ENCODE measurements around the gene PCDHA8.
"Not testable (repeated sequence)": the region's sequence is repeated elsewhere in the genome, so short reads cannot be mapped to it uniquely, and the experiment has no call there.

The PCDHA8 gene

DNA sequence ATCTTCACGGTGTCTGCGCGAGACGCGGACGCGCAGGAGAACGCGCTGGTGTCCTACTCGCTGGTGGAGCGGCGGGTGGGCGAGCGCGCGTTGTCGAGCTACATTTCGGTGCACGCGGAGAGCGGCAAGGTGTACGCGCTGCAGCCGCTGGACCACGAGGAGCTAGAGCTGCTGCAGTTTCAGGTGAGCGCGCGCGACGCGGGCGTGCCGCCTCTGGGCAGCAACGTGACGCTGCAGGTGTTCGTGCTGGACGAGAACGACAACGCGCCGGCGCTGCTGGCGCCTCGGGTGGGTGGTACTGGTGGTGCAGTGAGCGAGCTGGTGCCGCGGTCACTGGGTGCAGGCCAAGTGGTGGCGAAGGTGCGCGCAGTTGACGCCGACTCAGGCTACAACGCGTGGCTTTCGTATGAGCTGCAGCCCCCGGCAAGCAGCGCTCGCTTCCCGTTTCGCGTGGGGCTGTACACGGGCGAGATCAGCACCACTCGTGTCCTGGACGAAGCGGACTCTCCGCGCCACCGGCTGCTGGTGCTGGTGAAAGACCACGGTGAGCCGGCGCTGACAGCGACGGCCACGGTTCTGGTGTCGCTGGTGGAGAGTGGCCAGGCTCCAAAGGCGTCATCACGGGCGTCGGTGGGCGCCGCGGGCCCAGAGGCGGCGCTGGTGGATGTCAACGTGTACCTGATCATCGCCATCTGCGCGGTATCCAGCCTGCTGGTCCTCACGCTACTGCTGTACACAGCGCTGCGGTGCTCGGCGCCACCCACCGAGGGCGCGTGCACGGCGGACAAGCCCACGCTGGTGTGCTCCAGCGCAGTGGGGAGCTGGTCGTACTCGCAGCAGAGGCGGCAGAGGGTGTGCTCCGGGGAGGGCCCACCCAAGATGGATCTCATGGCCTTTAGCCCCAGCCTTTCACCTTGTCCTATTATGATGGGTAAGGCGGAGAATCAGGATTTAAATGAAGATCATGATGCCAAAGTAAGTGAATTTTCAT lies 11.2 kb upstream of the PCDHA8 start:
- DNase-seq = not testable (repeated sequence)

DNA sequence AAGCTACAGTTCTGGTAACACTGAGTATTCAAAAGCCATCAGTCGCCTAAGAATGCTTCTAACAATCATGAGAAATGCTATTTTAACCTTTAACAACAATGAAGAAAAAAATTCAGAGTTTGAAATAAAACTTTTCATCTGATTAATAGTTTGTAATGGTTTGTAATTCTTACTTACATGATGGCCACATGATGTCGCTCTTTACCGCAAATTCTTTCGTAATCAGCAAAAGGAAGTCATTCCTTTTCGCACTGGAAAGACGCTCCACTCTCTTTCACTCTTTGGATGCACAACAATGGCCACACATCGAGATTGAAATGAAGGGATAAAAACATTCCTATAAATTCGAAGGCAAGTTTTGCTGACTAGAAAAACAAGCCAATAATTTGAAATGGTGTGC lies 7.0 kb upstream of the PCDHA8 start, which contains the start of gene PCDHA7:
PCDHA7 (plus strand) TSS at position 277 of the 400 bp plus-strand sequence; CDS start at position 392, 115 bp downstream.
- no peak for DNase-seq

DNA sequence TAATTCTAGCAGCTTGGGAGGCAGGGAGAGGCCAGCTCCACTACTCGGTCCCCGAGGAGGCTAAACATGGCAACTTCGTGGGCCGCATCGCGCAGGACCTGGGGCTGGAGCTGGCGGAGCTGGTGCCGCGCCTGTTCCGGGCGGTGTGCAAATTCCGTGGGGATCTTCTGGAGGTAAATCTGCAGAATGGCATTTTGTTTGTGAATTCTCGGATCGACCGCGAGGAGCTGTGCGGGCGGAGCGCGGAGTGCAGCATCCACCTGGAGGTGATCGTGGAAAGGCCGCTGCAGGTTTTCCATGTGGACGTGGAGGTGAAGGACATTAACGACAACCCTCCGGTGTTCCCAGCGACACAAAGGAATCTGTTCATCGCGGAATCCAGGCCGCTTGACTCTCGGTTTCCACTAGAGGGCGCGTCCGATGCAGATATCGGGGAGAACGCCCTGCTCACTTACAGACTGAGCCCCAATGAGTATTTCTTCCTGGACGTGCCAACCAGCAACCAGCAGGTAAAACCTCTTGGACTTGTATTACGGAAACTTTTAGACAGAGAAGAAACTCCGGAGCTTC lies 6.5 kb upstream of the PCDHA8 start:
- DNase-seq = not testable (repeated sequence)

DNA sequence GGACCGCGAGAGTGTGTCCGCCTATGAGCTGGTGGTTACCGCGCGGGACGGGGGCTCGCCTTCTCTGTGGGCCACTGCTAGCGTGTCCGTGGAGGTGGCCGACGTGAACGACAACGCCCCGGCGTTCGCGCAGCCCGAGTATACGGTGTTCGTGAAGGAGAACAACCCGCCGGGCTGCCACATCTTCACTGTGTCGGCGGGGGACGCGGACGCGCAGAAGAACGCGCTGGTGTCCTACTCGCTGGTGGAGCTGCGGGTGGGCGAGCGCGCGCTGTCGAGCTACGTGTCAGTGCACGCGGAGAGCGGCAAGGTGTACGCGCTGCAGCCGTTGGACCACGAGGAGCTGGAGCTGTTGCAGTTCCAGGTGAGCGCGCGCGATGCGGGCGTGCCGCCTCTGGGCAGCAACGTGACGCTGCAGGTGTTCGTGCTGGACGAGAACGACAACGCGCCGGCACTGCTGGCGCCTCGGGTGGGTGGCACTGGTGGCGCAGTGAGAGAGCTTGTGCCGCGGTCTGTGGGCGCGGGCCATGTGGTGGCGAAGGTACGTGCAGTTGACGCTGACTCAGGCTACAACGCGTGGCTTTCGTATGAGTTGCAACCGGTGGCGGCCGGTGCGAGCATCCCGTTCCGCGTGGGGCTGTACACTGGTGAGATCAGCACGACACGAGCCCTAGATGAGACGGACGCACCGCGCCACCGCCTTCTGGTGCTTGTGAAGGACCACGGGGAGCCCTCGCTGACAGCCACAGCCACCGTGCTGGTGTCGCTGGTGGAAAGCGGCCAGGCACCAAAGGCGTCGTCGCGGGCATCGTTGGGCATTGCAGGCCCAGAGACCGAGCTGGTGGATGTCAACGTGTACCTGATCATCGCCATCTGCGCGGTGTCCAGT lies 5.1 kb upstream of the PCDHA8 start:
- no peak for DNase-seq

DNA sequence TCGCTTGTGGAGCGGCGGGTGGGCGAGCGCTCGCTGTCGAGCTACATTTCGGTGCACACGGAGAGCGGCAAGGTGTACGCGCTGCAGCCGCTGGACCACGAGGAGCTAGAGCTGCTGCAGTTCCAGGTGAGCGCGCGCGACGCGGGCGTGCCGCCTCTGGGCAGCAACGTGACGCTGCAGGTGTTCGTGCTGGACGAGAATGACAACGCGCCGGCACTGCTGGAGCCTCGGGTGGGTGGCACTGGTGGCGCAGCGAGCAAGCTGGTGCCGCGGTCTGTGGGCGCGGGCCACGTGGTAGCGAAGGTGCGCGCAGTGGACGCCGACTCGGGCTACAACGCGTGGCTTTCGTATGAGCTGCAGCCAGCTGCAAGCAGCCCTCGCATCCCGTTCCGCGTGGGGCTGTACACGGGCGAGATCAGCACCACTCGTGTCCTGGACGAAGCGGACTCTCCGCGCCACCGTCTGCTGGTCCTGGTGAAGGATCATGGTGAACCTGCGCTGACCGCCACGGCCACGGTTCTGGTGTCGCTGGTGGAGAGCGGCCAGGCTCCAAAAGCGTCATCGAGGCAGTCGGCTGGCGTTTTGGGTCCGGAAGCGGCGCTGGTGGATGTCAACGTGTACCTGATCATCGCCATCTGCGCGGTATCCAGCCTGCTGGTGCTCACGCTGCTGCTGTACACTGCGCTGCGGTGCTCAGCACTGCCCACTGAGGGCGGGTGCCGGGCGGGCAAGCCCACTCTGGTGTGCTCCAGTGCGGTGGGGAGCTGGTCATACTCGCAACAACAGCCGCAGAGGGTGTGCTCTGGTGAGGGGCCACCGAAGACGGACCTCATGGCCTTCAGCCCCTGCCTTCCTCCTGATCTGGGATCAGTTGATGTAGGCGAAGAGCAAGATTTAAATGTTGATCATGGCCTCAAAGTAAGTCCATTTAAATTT lies 2.1 kb downstream of the PCDHA8 start:
- DNase-seq = no peak

DNA sequence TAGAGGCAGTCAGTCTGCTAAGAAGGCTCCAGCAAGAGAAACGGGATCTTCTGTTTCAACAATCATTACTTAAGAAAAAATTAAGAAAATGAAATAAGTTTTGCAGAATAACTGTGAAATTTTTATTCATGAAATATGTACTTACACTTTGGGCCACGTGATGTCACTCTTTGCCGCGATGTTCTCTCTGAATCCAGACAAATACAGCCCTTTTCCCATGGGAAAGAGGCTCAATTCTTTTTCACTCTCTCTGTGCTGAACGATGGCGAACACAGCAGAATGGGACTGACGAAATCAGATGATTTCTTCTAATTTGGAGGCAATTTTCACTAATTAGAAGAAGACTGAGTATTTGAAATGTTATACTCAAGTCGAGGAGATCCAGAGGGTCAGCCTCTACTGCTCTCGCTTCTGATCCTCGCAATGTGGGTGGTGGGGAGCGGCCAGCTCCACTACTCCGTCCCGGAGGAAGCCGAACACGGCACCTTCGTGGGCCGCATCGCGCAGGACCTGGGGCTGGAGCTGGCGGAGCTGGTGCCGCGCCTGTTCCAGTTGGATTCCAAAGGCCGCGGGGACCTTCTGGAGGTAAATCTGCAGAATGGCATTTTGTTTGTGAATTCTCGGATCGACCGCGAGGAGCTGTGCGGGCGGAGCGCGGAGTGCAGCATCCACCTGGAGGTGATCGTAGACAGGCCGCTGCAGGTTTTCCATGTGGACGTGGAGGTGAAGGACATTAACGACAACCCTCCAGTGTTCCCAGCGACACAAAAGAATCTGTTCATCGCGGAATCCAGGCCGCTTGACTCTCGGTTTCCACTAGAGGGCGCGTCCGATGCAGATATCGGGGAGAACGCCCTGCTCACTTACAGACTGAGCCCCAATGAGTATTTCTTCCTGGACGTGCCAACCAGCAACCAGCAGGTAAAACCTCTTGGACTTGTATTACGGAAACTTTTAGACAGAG lies 7.4 kb downstream of the PCDHA8 start, which contains the start of gene PCDHA9:
PCDHA9 (plus strand) TSS at position 244 of the 964 bp plus-strand sequence; CDS start at position 358, 114 bp downstream.
- DNase-seq = not testable (repeated sequence)

DNA sequence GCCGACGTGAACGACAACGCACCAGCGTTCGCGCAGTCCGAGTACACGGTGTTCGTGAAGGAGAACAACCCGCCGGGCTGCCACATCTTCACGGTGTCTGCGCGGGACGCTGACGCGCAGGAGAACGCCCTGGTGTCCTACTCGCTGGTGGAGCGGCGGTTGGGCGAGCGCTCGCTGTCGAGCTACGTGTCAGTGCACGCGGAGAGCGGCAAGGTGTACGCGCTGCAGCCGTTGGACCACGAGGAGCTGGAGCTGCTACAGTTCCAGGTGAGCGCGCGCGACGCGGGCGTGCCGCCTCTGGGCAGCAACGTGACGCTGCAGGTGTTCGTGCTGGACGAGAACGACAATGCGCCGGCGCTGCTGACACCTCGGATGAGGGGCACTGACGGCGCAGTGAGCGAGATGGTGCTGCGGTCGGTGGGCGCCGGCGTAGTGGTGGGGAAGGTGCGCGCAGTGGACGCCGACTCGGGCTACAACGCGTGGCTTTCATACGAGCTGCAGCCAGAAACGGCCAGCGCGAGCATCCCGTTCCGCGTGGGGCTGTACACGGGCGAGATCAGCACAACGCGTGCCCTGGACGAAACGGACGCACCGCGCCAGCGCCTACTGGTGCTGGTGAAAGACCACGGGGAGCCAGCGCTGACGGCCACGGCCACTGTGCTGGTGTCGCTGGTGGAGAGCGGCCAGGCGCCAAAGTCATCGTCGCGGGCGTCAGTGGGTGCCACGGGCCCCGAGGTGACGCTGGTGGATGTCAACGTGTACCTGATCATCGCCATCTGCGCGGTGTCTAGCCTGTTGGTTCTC lies 9.0 kb downstream of the PCDHA8 start:
- DNase-seq = not testable (repeated sequence)

DNA sequence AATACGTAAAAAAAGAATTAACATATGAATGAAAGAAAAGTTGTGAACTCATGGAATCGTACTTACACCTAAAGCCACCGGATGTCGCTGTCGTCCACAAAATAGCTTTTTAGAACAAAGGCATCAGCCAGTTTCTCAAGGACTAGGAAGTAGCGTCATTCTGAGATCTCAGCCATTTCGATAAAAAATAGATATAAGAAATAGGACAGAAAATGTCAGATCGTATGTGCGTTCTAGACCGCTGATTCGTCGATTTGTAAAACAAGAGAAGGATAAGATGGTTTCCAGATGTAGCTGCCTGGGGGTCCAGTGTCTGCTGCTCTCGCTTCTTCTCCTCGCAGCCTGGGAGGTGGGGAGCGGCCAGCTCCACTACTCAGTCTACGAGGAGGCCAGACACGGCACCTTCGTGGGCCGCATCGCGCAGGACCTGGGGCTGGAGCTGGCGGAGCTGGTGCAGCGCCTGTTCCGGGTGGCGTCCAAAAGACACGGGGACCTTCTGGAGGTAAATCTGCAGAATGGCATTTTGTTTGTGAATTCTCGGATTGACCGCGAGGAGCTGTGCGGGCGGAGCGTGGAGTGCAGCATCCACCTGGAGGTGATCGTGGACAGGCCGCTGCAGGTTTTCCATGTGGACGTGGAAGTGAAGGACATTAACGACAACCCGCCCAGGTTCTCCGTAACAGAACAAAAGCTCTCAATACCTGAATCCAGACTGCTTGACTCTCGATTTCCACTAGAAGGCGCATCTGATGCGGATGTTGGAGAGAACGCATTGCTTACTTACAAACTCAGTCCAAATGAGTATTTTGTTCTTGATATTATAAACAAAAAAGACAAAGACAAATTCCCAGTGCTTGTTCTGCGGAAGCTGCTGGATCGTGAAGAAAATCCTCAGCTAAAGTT lies 15.0 kb downstream of the PCDHA8 start, which contains the start of gene PCDHA10:
PCDHA10 (plus strand) TSS at position 126 of the 903 bp plus-strand sequence; CDS start at position 278, 152 bp downstream.
- no peak for DNase-seq

DNA sequence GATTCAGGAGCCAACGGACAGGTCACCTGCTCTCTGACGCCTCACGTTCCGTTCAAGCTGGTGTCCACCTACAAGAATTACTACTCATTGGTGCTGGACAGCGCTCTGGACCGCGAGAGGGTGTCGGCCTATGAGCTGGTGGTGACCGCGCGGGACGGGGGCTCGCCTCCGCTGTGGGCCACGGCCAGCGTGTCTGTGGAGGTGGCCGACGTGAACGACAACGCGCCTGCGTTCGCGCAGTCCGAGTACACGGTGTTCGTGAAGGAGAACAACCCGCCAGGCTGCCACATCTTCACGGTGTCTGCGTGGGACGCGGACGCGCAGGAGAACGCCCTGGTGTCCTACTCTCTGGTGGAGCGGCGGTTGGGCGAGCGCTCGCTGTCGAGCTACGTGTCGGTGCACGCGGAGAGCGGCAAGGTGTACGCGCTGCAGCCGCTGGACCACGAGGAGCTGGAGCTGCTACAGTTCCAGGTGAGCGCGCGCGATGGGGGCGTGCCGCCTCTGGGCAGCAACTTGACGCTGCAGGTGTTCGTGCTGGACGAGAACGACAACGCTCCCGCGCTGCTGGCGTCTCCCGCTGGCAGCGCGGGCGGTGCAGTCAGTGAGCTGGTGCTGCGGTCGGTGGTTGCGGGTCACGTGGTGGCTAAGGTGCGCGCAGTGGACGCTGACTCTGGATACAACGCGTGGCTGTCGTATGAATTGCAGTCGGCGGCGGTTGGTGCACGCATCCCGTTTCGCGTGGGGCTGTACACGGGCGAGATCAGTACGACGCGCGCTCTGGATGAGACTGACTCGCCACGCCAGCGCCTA lies 16.4 kb downstream of the PCDHA8 start:
- no peak for DNase-seq

DNA sequence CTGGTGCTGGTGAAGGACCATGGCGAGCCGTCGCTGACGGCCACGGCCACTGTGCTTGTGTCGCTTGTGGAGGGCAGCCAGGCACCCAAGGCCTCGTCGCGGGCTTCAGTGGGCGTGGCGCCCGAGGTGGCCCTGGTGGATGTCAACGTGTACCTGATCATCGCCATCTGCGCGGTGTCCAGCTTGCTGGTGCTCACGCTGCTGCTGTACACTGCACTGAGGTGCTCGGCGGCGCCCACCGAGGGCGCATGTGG lies 16.9 kb downstream of the PCDHA8 start:
- DNase-seq = no peak

DNA sequence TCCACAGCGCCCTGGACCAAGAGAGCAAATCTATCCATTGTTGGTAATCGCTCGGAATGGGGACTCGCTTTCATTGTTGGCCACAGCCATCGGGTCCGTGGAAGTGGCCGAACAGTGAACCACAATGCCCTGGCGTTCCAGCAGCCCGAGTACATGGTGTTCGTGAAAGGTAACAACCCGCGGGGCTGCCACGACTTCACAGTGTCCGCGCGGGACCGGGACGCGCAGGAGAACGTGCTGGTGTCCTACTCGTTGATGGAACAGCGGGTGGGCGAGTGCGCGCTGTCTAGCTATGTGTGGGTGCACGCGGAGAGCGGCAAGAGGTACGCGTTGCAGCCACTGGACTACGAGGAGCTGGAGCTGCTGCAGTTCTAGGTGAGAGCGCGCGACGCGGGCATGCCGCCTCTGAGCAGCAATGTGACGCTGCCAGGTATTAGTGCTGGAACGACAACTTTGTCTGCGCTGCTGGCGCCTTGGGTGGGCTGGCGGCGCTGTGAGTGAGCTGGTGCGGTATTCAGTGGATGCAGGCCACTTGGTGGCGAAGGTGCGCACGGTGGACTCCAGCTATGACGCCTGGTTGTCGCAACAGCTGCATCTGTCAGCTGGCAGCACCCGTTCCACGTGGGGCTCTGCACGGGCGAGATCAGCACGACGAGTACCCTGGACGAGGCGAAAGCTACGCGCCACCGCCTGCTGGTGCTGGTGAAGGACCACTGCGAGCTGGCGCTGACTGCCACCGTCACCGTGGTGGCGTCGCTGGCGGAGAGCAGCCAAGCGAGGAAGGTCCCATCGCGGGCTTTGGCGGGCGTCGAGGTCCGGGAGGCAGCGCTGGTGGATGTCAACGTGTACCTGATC lies 21.7 kb downstream of the PCDHA8 start:
- DNase-seq = no peak

DNA sequence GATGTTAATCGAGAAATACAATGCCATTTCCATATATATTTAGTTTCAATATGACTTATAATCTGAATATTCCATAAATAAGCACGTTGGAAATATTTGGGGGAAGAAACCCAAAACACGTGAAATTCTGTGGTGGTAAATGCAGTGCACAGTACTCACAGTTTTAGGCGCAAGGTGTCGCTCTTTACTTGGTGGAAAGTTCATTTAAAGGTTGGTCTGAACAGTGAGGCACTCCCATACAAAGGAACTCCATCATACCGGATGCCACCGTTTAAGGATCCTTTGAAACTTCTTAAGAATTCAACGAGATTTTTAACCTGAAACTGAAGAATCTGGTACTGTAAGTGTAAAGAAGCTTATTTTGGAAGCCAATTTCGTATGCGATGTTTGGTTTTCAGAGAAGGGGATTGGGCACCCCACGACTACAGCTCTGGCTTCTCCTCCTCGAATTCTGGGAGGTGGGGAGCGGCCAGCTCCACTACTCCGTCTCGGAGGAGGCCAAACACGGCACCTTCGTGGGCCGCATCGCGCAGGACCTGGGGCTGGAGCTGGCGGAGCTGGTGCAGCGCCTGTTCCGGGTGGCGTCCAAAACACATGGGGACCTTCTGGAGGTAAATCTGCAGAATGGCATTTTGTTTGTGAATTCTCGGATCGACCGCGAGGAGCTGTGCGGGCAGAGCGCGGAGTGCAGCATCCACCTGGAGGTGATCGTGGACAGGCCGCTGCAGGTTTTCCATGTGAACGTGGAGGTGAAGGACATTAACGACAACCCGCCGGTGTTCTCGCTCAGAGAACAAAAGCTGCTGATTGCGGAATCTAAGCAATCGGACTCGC lies 28.0 kb downstream of the PCDHA8 start, which contains the start of gene PCDHA11:
PCDHA11 (plus strand) TSS at position 237 of the 834 bp plus-strand sequence; CDS start at position 384, 147 bp downstream.
- DNase-seq = no peak

DNA sequence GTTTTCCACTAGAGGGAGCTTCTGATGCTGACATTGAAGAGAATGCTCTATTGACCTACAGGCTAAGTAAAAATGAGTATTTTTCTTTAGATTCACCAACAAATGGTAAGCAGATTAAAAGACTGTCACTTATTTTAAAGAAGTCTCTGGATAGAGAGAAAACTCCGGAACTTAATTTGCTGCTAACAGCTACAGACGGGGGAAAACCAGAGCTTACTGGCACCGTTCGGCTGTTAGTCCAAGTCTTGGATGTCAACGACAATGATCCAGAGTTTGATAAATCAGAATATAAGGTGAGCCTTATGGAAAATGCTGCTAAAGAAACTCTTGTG lies 28.5 kb downstream of the PCDHA8 start:
- DNase-seq = no peak

DNA sequence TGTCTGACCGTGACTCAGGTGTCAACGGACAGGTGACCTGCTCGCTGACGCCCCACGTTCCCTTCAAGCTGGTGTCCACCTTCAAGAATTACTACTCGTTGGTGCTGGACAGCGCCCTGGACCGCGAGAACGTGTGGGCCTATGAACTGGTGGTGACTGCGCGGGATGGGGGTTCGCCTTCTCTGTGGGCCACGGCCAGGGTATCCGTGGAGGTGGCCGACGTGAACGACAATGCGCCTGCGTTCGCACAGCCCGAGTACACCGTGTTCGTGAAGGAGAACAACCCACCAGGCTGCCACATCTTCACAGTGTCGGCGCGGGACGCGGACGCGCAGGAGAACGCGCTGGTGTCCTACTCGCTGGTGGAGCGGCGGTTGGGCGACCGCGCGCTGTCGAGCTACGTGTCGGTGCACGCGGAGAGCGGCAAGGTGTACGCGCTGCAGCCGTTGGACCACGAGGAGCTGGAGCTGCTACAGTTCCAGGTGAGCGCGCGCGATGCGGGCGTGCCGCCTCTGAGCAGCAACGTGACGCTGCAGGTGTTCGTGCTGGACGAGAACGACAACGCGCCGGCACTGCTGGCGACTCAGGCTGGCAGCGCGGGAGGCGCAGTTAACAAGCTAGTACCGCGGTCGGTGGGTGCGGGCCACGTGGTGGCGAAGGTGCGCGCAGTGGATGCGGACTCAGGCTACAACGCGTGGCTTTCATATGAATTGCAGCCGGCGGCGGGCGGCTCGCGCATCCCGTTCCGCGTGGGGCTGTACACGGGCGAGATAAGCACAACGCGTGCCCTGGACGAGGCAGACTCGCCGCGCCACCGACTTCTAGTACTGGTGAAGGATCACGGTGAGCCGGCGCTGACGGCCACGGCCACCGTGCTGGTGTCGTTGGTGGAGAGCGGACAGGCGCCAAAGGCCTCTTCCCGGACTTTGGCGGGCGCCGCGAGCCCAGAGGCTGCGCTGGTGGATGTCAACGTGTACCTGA lies 29.5 kb downstream of the PCDHA8 start:
- no peak for DNase-seq

All from activated CD4-positive, alpha-beta T cell treated with anti-CD3 and anti-CD28 coated beads for 48 hours (primary cell).